Naive thymus-derived CD4-positive, alpha-beta T cell (primary cell): ENCODE measurements around the gene PCDHGA1. TPM values are rescaled to one million over a fixed set of nuclear protein-coding genes. Genes with fewer than 3 reads are reported as not detected.

Experiments used
- ATAC-seq: fragments of 150-1000 bp; cut with Tn5 transposase; 2 replicates; pipeline ENCODE4 v1.10.0; 2021; ENCODE audit warnings: mild to moderate bottlenecking, moderate library complexity
- CTCF ChIA-PET: fragments of 350-600 bp; sonication (Branson Sonifier 250); formaldehyde crosslinking; loops from one replicate; lab custom pipeline; 2021; ENCODE audit warnings: antibody characterized with exemption; lab: Charles Lee
- POLR2A ChIA-PET: fragments of 350-600 bp; sonication (Branson Sonifier 250); formaldehyde crosslinking; loops from one replicate; lab custom pipeline; 2021; ENCODE audit warnings: antibody characterized with exemption, inconsistent platforms; lab: Charles Lee
- DNase-seq, 9 donors: peaks; one replicate each; pipeline versions ENCODE4 v3.0.0 to v3.0.0-alpha.2; 2020 to 2022; ENCODE audit warnings: mixed read lengths in 1 of 9
- H3K27ac ChIP-seq: one replicate; pipeline ENCODE4 v1.7.0; 2013; ENCODE audit warnings: mild to moderate bottlenecking, low read depth, low read length, moderate library complexity
- H3K27me3 ChIP-seq, 2 donors: one replicate each; pipeline ENCODE4 v1.7.0; 2013; ENCODE audit warnings: low read length in 2 of 2, mild to moderate bottlenecking in 2 of 2, moderate library complexity in 2 of 2; ENCODE audit not compliant: control insufficient read depth in 2 of 2, insufficient read depth in 2 of 2
- H3K36me3 ChIP-seq, 3 experiments: 1 replicate in 2 of 3; 2 replicates in 1 of 3; pipeline ENCODE4 v1.7.0; 2013; ENCODE audit warnings: low read length in 3 of 3, mild to moderate bottlenecking in 3 of 3, moderate library complexity in 1 of 3; ENCODE audit not compliant: insufficient read depth in 3 of 3, control insufficient read depth in 2 of 3
- H3K4me1 ChIP-seq, 2 donors: one replicate each; pipeline ENCODE4 v1.7.0; 2013; ENCODE audit warnings: low read length in 2 of 2, mild to moderate bottlenecking in 2 of 2, moderate library complexity in 1 of 2; ENCODE audit not compliant: control insufficient read depth in 2 of 2, insufficient read depth in 2 of 2
- H3K4me3 ChIP-seq: 2 replicates; pipeline ENCODE4 v1.7.0; 2013; ENCODE audit warnings: mild to moderate bottlenecking, low read length
- H3K9me3 ChIP-seq, 3 experiments: 1 replicate in 2 of 3; 2 replicates in 1 of 3; pipeline ENCODE4 v1.7.0; 2013; ENCODE audit warnings: low read length in 3 of 3; ENCODE audit not compliant: control insufficient read depth in 2 of 3
- H3K27ac Mint-ChIP-seq, 9 donors: one replicate each; pipeline ENCODE4 v1.8.0; 2020 to 2022; ENCODE audit warnings: mixed read lengths in 9 of 9, mild to moderate bottlenecking in 8 of 9, moderate library complexity in 5 of 9, inconsistent platforms in 2 of 9
- H3K27me3 Mint-ChIP-seq, 5 donors: one replicate each; pipeline ENCODE4 v1.8.0; 2021 to 2022; ENCODE audit warnings: mixed read lengths in 5 of 5, mild to moderate bottlenecking in 1 of 5
- H3K36me3 Mint-ChIP-seq, 5 donors: one replicate each; pipeline ENCODE4 v1.8.0; 2020 to 2022; ENCODE audit warnings: mixed read lengths in 5 of 5, mild to moderate bottlenecking in 3 of 5, inconsistent platforms in 1 of 5
- H3K4me1 Mint-ChIP-seq, 7 donors: one replicate each; pipeline ENCODE4 v1.8.0; 2020 to 2022; ENCODE audit warnings: mixed read lengths in 7 of 7, mild to moderate bottlenecking in 3 of 7, inconsistent platforms in 1 of 7
- H3K4me3 Mint-ChIP-seq, 10 donors: one replicate each; pipeline ENCODE4 v1.8.0; 2020 to 2022; ENCODE audit warnings: mild to moderate bottlenecking in 10 of 10, mixed read lengths in 10 of 10, moderate library complexity in 6 of 10, inconsistent platforms in 2 of 10
- H3K9me3 Mint-ChIP-seq, 11 donors: one replicate each; pipeline ENCODE4 v1.8.0; 2020 to 2022; ENCODE audit warnings: mixed read lengths in 11 of 11, mild to moderate bottlenecking in 4 of 11, inconsistent platforms in 1 of 11, moderate library complexity in 1 of 11
- intact Hi-C, 2 donors: fragments of 100-400 bp; cut with micrococcal nuclease; formaldehyde crosslinking; loops; one replicate each; pipeline ENCODE4 v1.15.1; 2023
- polyA plus RNA-seq, 2 donors: library from polyadenylated mRNA; unstranded; fragments of 300-500 nt; fragmentation: Illumina TruSeq; gene quantifications; one replicate each; pipeline ENCODE4 v1.2.3, GENCODE V29; 2021
- total RNA-seq, 6 experiments: library from RNA in 5 of 6; stranded (reverse) in 5 of 6; gene quantifications; 1 replicate in 5 of 6; 2 replicates in 1 of 6; pipeline ENCODE4 v1.2.3 and lab custom pipeline; 2021 to 2026

The PCDHGA1 gene
- total and polyA plus RNA-seq, 7 experiments from 2014 or later = 0.08 to 0.54 (median 0.17) TPM; not detected in 2

- peaks cover 0 to 24% (median 15%) of the 10 kb centered on the region in 11 donors for H3K9me3 Mint-ChIP-seq
- H3K27ac Mint-ChIP-seq = peak overlapping the region in 3 of 9 donors; percentile 23 to 49 (median 27)
- intact Hi-C loops = no loop called here
- peak overlapping the region in 1 of 10 donors; percentile 6 for H3K4me3 Mint-ChIP-seq
- no peak for ATAC-seq
- H3K27me3 Mint-ChIP-seq = no peaks in the 10 kb centered on the region
- Histone ChIP-seq H3K9me3 (peaks cover 0 to 16% (median 0%) of the 10 kb centered on the region in 3 experiments), H3K36me3 (peaks cover 4 to 37% (median 9%) of the 10 kb centered on the region in 3 experiments), H3K4me3 (no peak overlapping the region), H3K27ac (no peak overlapping the region), H3K27me3 (no peaks in the 10 kb centered on the region), H3K4me1 (no peaks in the 10 kb centered on the region)
- DNase-seq = no peak
- POLR2A ChIA-PET = no interaction called here
- H3K4me1 Mint-ChIP-seq = peaks cover 12 to 60% (median 47%) of the 10 kb centered on the region in 7 donors
- CTCF ChIA-PET = interaction anchor here (1.7 kb wide), 1 partner anchor 8 kb away, joined by 5 read pairs; no protein-coding TSS in a partner anchor
- peaks cover 12 to 82% (median 61%) of the 10 kb centered on the region in 5 donors for H3K36me3 Mint-ChIP-seq
Observed at GRCh38 chr5:141547488-141547887, 217.2 kb downstream of the PCDHGA1 start.

GRCh38 chr5:141547921-141548320 is 217.6 kb downstream of the PCDHGA1 start:
- ATAC-seq (no peak), DNase-seq (no peak)
- Histone ChIP-seq H3K4me1 (no peaks in the 10 kb centered on the region), H3K9me3 (peaks cover 0 to 16% (median 0%) of the 10 kb centered on the region in 3 experiments), H3K27ac (no peak overlapping the region), H3K36me3 (peaks cover 4 to 37% (median 9%) of the 10 kb centered on the region in 3 experiments), H3K4me3 (no peak overlapping the region), H3K27me3 (no peaks in the 10 kb centered on the region)
- intact Hi-C loops = no loop called here
- Mint-ChIP-seq H3K4me3 (no peak overlapping the region), H3K27ac (peak overlapping the region in 2 of 9 donors; percentile 19 to 41), H3K4me1 (peaks cover 12 to 58% (median 48%) of the 10 kb centered on the region in 7 donors), H3K36me3 (peaks cover 12 to 82% (median 60%) of the 10 kb centered on the region in 5 donors), H3K27me3 (no peaks in the 10 kb centered on the region), H3K9me3 (peaks cover 0 to 24% (median 15%) of the 10 kb centered on the region in 11 donors)
- POLR2A ChIA-PET = no interaction called here
- CTCF ChIA-PET = interaction anchor here (0.5 to 1.7 kb wide), 2 partner anchors 8 to 37 kb away, joined by 3 to 5 read pairs; no protein-coding TSS in a partner anchor

DNA sequence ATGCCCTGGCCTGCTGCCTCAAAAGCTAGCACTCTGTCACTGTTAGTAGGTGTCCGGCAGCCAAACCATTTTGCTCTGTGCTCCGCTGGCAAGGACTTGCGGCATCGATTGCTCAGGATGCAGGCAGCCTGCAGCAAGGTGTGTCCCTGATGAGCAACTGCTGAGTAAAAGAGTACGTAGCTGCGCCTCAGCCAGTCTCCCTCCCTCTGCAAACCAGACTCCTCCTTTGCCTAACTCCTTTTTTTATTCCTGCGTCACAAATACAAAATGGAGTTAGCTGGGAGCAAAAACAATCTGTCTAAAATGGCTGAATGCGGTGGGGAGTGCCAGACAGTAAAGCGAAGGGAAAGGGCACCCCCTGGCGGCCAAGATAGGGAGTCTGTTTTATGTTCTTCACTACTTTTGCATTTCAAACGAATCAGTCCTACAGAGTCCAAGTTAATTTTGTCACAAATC is 227.4 kb downstream of the PCDHGA1 start:
- H3K4me3 ChIP-seq = no peak overlapping the region
- no peaks in the 10 kb centered on the region for H3K27me3 Mint-ChIP-seq
- H3K9me3 Mint-ChIP-seq = no peaks in the 10 kb centered on the region
- no peaks in the 10 kb centered on the region for H3K27me3 ChIP-seq
- H3K9me3 ChIP-seq = no peaks in the 10 kb centered on the region
- intact Hi-C loops = loop anchor here (1.0 to 10.0 kb wide), 9 partner anchors 140 to 473 kb away; partner anchors contain the start of genes PCDHB14 (in 1 of the 2), PCDHGA10 (in 1 of the 2), PCDHGA3 (in 1 of the 2) and PCDHGB2 (in 1 of the 2)
- peaks cover 18 to 46% (median 32%) of the 10 kb centered on the region in 7 donors for H3K4me1 Mint-ChIP-seq
- ChIA-PET CTCF (interaction anchor here (0.6 to 3.6 kb wide), 15 partner anchors 9 to 1063 kb away, joined by 3 to 13 read pairs (median 3); partner anchors contain the start of genes PCDHGA10 and PCDHGB3), POLR2A (interaction anchor here (1.5 to 1.6 kb wide), 2 partner anchors 237 to 238 kb away, joined by 4 to 7 read pairs; partner anchors contain the start of gene TAF7)
- peaks cover 6 to 7% of the 10 kb centered on the region in 2 donors for H3K4me1 ChIP-seq
- H3K36me3 ChIP-seq = peaks cover 10 to 42% (median 11%) of the 10 kb centered on the region in 3 experiments
- ATAC-seq (peak; percentile 93), DNase-seq (peak; percentile 52 to 74 (median 68))
- H3K27ac Mint-ChIP-seq = peak overlapping the region; percentile 4 to 69 (median 53)
- H3K4me3 Mint-ChIP-seq = peak overlapping the region in 2 of 10 donors; percentile 13 to 14
- H3K36me3 Mint-ChIP-seq = peaks cover 3 to 61% (median 30%) of the 10 kb centered on the region in 5 donors
- H3K27ac ChIP-seq = no peak overlapping the region

DNA sequence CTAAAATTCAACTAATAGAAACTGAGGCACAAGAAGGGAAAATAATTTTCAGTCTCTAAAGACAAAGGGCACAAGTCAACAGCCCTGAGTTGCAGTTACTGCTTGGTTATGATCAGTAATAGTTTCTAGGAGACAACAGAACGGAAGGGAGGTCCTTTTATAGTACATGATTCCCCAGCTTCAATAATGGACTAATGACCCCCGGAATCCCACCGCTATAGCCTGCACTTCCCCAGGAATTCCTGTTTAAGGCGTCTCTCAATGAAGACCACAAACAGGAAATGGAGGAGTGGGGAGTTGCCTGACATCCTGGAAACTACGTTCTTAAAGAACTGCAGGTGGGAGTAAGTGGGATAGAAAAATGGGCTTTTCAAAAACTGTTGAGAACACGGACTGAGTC is 227.8 kb downstream of the PCDHGA1 start:
- H3K4me1 Mint-ChIP-seq = peaks cover 21 to 50% (median 34%) of the 10 kb centered on the region in 7 donors
- DNase-seq = no peak
- POLR2A ChIA-PET = interaction anchor here (1.0 to 1.6 kb wide), 3 partner anchors 34 to 239 kb away, joined by 3 to 7 read pairs (median 4); partner anchors contain the start of gene TAF7

DNA sequence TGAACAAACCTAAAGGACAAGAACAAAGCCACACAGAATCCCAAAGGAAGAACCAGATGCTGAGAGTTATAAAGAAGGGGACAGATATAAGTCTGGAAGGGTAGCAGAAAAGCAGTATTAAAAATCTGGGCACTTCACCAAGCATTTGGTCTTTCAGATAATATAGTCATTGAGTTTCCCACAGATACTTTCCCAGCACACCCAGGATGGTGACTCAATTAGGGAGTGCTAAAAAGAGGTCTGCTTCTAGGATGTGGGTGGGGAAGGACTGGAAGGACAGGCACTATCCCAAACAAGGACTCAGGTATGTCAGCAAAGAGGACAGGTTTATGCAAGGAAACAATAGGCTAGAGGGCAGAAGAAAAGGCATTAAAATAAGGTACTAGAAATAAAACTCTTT is 229.1 kb downstream of the PCDHGA1 start:
- DNase-seq = no peak
- CTCF ChIA-PET = interaction anchor here (0.6 to 0.9 kb wide), 2 partner anchors 12 to 47 kb away, joined by 3 read pairs; no protein-coding TSS in a partner anchor
- no peak overlapping the region for H3K4me3 ChIP-seq
- POLR2A ChIA-PET = no interaction called here
- peaks cover 7 to 13% of the 10 kb centered on the region in 2 donors for H3K4me1 ChIP-seq
- no peaks in the 10 kb centered on the region for H3K9me3 ChIP-seq
- no peak overlapping the region for H3K27ac ChIP-seq
- Mint-ChIP-seq H3K27ac (peak overlapping the region in 5 of 9 donors; percentile 8 to 59 (median 45)), H3K4me1 (peaks cover 21 to 62% (median 43%) of the 10 kb centered on the region in 7 donors), H3K9me3 (no peaks in the 10 kb centered on the region), H3K4me3 (no peak overlapping the region), H3K36me3 (peaks cover 3 to 66% (median 40%) of the 10 kb centered on the region in 5 donors), H3K27me3 (no peaks in the 10 kb centered on the region)
- intact Hi-C loops = loop anchor here in 1 of 2 donors (5.0 to 10.0 kb wide), 2 partner anchors 217 to 475 kb away; partner anchors contain the start of gene PCDHGA3
- no peak for ATAC-seq
- peaks cover 10 to 54% (median 19%) of the 10 kb centered on the region in 3 experiments for H3K36me3 ChIP-seq
- H3K27me3 ChIP-seq = no peaks in the 10 kb centered on the region

More for the DNA sequence above, 227.8 kb downstream of the PCDHGA1 start:
- peaks cover 6 to 7% of the 10 kb centered on the region in 2 donors for H3K4me1 ChIP-seq
- no peaks in the 10 kb centered on the region for H3K9me3 ChIP-seq
- peak; percentile 19 for ATAC-seq
- H3K36me3 ChIP-seq = peaks cover 10 to 47% (median 11%) of the 10 kb centered on the region in 3 experiments
- intact Hi-C loops = loop anchor here (1.0 to 10.0 kb wide), 9 partner anchors 141 to 474 kb away; partner anchors contain the start of genes PCDHB14 (in 1 of the 2), PCDHGA10 (in 1 of the 2), PCDHGA3 (in 1 of the 2) and PCDHGB2 (in 1 of the 2)
- no peak overlapping the region for H3K4me3 ChIP-seq
- no peaks in the 10 kb centered on the region for H3K27me3 Mint-ChIP-seq
- CTCF ChIA-PET = interaction anchor here (0.6 to 3.6 kb wide), 14 partner anchors 9 to 476 kb away, joined by 3 to 13 read pairs (median 3); partner anchors contain the start of genes PCDHGA10 and PCDHGB3
- H3K27me3 ChIP-seq = no peaks in the 10 kb centered on the region
- peaks cover 3 to 58% (median 34%) of the 10 kb centered on the region in 5 donors for H3K36me3 Mint-ChIP-seq
- no peaks in the 10 kb centered on the region for H3K9me3 Mint-ChIP-seq
- peak overlapping the region; percentile 33 for H3K27ac ChIP-seq
- H3K27ac Mint-ChIP-seq = peak overlapping the region; percentile 4 to 69 (median 55)
- H3K4me3 Mint-ChIP-seq = peak overlapping the region in 2 of 10 donors; percentile 13 to 14

DNA sequence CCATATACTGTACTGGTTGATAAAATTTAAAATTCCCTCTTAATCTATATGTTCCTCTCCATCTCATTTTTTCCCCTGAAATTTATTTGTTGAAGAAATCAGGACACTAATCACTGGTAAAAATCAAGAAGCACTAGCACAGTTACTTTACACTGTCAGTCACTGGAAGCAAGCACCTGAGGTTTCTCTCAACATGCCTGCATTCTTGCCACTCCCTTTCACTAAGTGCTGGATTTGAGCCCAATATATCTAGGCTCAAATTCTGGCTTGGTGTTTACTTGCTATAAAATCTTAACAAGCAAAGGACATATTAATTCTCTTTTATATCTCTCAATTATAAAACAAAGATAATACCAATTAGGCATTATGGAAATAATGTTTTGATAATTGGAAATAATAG is 229.8 kb downstream of the PCDHGA1 start:
- Histone ChIP-seq H3K27ac (no peak overlapping the region), H3K9me3 (no peaks in the 10 kb centered on the region), H3K36me3 (peaks cover 10 to 52% (median 20%) of the 10 kb centered on the region in 3 experiments), H3K27me3 (no peaks in the 10 kb centered on the region), H3K4me3 (no peak overlapping the region), H3K4me1 (peaks cover 7 to 15% of the 10 kb centered on the region in 2 donors)
- intact Hi-C loops = loop anchor here in 1 of 2 donors (5.0 to 10.0 kb wide), 3 partner anchors 38 to 855 kb away; partner anchors contain the start of genes PCDHB9 and ZMAT2
- Mint-ChIP-seq H3K27ac (peak overlapping the region in 2 of 9 donors; percentile 11 to 13), H3K9me3 (no peaks in the 10 kb centered on the region), H3K4me3 (no peak overlapping the region), H3K4me1 (peaks cover 18 to 60% (median 42%) of the 10 kb centered on the region in 7 donors), H3K36me3 (peaks cover 3 to 63% (median 43%) of the 10 kb centered on the region in 5 donors), H3K27me3 (no peaks in the 10 kb centered on the region)
- ChIA-PET CTCF (interaction anchor here (1.2 kb wide), 1 partner anchor 147 kb away, joined by 4 read pairs; the partner anchor contains the start of gene PCDHGA10), POLR2A (no interaction called here)
- DNase-seq (no peak), ATAC-seq (no peak)
